BLaER1 (cell line): ENCODE data around the gene TMEM141.

Source experiments
- H3K27ac ChIP-seq: shearing (Covaris generic); formaldehyde crosslinking; 2 replicates; pipeline ENCODE4 v1.8.1; 2022
- H3K27me3 ChIP-seq: shearing (Covaris generic); formaldehyde crosslinking; 2 replicates; pipeline ENCODE4 v1.8.1; 2022
- H3K36me3 ChIP-seq: shearing (Covaris generic); formaldehyde crosslinking; 2 replicates; pipeline ENCODE4 v1.8.1; 2022
- H3K4me1 ChIP-seq: shearing (Covaris generic); formaldehyde crosslinking; 2 replicates; pipeline ENCODE4 v1.8.1; 2022
- H3K4me2 ChIP-seq: shearing (Covaris generic); formaldehyde crosslinking; 2 replicates; pipeline ENCODE4 v1.8.1; 2022
- H3K4me3 ChIP-seq: shearing (Covaris generic); formaldehyde crosslinking; 2 replicates; pipeline ENCODE4 v1.8.1; 2022
- H3K9ac ChIP-seq: shearing (Covaris generic); formaldehyde crosslinking; 2 replicates; pipeline ENCODE4 v1.8.1; 2022
- H3K9me3 ChIP-seq: shearing (Covaris generic); formaldehyde crosslinking; 2 replicates; pipeline ENCODE4 v1.8.1; 2022
- H4K20me1 ChIP-seq: shearing (Covaris generic); formaldehyde crosslinking; 2 replicates; pipeline ENCODE4 v1.8.1; 2022
- Cebpa-rat ChIP-seq: shearing (Covaris generic); IDR thresholded peaks from 2 replicates; pipeline ENCODE4 v1.8.1; 2022

TMEM141 gene

GRCh38 chr9:136824496-136825225, 33.5 kb downstream of the TMEM141 start:
- Histone ChIP-seq H3K4me1 (no peaks in the 10 kb centered on the region), H3K9ac (no peak overlapping the region), H3K27me3 (no peaks in the 10 kb centered on the region), H3K4me3 (no peak overlapping the region), H3K27ac (no peak overlapping the region), H3K9me3 (no peaks in the 10 kb centered on the region), H4K20me1 (peaks cover 89% of the 10 kb centered on the region), H3K4me2 (no peak overlapping the region), H3K36me3 (peaks cover 99% of the 10 kb centered on the region)
- no peak for TF ChIP-seq Cebpa-rat

- H3K9ac ChIP-seq, result no peak overlapping the region
- no peaks in the 10 kb centered on the region for H3K27me3 ChIP-seq
- no peak overlapping the region for H3K4me3 ChIP-seq
- no peak overlapping the region for H3K27ac ChIP-seq
- H3K4me2 ChIP-seq, result no peak overlapping the region
- no peaks in the 10 kb centered on the region for H3K9me3 ChIP-seq
- peaks cover 89% of the 10 kb centered on the region for H4K20me1 ChIP-seq
- H3K4me1 ChIP-seq, result no peaks in the 10 kb centered on the region
- TF ChIP-seq Cebpa-rat, result no peak
- H3K36me3 ChIP-seq, result peaks cover 99% of the 10 kb centered on the region
Observed at GRCh38 chr9:136825295-136826187, 34.4 kb downstream of the TMEM141 start.

- peaks cover 99% of the 10 kb centered on the region for H3K36me3 ChIP-seq
- H3K4me1 ChIP-seq, result no peaks in the 10 kb centered on the region
- H3K4me3 ChIP-seq, result no peak overlapping the region
- no peak overlapping the region for H3K27ac ChIP-seq
- no peaks in the 10 kb centered on the region for H3K27me3 ChIP-seq
- H3K9me3 ChIP-seq, result no peaks in the 10 kb centered on the region
- peaks cover 89% of the 10 kb centered on the region for H4K20me1 ChIP-seq
- H3K4me2 ChIP-seq, result no peak overlapping the region
- no peak overlapping the region for H3K9ac ChIP-seq
- TF ChIP-seq Cebpa-rat, result no peak
Observed at GRCh38 chr9:136826188-136826541, 35.0 kb downstream of the TMEM141 start.

GRCh38 chr9:136826703-136827582, 35.8 kb downstream of the TMEM141 start:
- Histone ChIP-seq H3K36me3 (peaks cover 99% of the 10 kb centered on the region), H3K9ac (no peak overlapping the region), H3K9me3 (no peaks in the 10 kb centered on the region)

GRCh38 chr9:136827794-136828473, 36.8 kb downstream of the TMEM141 start:
- Histone ChIP-seq H3K27me3 (no peaks in the 10 kb centered on the region), H3K9ac (no peak overlapping the region), H3K9me3 (no peaks in the 10 kb centered on the region), H3K27ac (no peak overlapping the region), H4K20me1 (peaks cover 86% of the 10 kb centered on the region), H3K4me3 (no peak overlapping the region), H3K4me1 (no peaks in the 10 kb centered on the region), H3K36me3 (peaks cover 99% of the 10 kb centered on the region), H3K4me2 (no peak overlapping the region)
- no peak for TF ChIP-seq Cebpa-rat

More at GRCh38 chr9:136826703-136827582, 35.8 kb downstream of the TMEM141 start:
- no peak overlapping the region for H3K27ac ChIP-seq
- no peaks in the 10 kb centered on the region for H3K27me3 ChIP-seq
- peaks cover 89% of the 10 kb centered on the region for H4K20me1 ChIP-seq
- no peak overlapping the region for H3K4me2 ChIP-seq
- no peaks in the 10 kb centered on the region for H3K4me1 ChIP-seq
- no peak overlapping the region for H3K4me3 ChIP-seq
- no peak for TF ChIP-seq Cebpa-rat

GRCh38 chr9:136828474-136829140, 37.5 kb downstream of the TMEM141 start:
- peaks cover 79% of the 10 kb centered on the region for H4K20me1 ChIP-seq
- H3K4me3 ChIP-seq, result no peak overlapping the region
- no peak overlapping the region for H3K27ac ChIP-seq
- no peaks in the 10 kb centered on the region for H3K4me1 ChIP-seq
- H3K27me3 ChIP-seq, result no peaks in the 10 kb centered on the region
- no peak overlapping the region for H3K4me2 ChIP-seq
- TF ChIP-seq Cebpa-rat, result no peak
- H3K9me3 ChIP-seq, result no peaks in the 10 kb centered on the region
- H3K9ac ChIP-seq, result no peak overlapping the region
- peaks cover 99% of the 10 kb centered on the region for H3K36me3 ChIP-seq

GRCh38 chr9:136829412-136829811, 38.3 kb downstream of the TMEM141 start:
- H3K9ac ChIP-seq, result no peak overlapping the region
- no peaks in the 10 kb centered on the region for H3K9me3 ChIP-seq
- H3K36me3 ChIP-seq, result peaks cover 99% of the 10 kb centered on the region
- H3K4me1 ChIP-seq, result no peaks in the 10 kb centered on the region
- H3K4me2 ChIP-seq, result no peak overlapping the region
- peaks cover 71% of the 10 kb centered on the region for H4K20me1 ChIP-seq
- H3K27me3 ChIP-seq, result no peaks in the 10 kb centered on the region
- TF ChIP-seq Cebpa-rat, result no peak
- no peak overlapping the region for H3K4me3 ChIP-seq
- no peak overlapping the region for H3K27ac ChIP-seq

GRCh38 chr9:136829981-136830885, 39.1 kb downstream of the TMEM141 start:
- Histone ChIP-seq H3K4me1 (no peaks in the 10 kb centered on the region), H3K36me3 (peaks cover 97% of the 10 kb centered on the region), H3K27me3 (no peaks in the 10 kb centered on the region), H3K4me2 (no peak overlapping the region), H4K20me1 (peaks cover 68% of the 10 kb centered on the region), H3K27ac (no peak overlapping the region), H3K4me3 (no peak overlapping the region), H3K9ac (no peak overlapping the region), H3K9me3 (no peaks in the 10 kb centered on the region)
- TF ChIP-seq Cebpa-rat, result no peak
